GM12891 (cell line): ENCODE measurements around the gene SPTBN1.
"Not testable (repeated sequence)": the region's sequence is repeated elsewhere in the genome, so short reads cannot be mapped to it uniquely, and the experiment has no call there.

ENCODE experiments used
- DNase-seq: peaks from one replicate; pipeline ENCODE4 v3.0.0; 2011; ENCODE audit warnings: low spot score; ENCODE audit not compliant: insufficient read length
- FAIRE-seq: peaks from 2 replicates; lab custom pipeline; 2011; peaks lifted over from hg19 to GRCh38; lab: Jason Lieb, UNC
- PAX5 ChIP-seq: IDR thresholded peaks from 2 replicates; pipeline ENCODE4 v1.6.1; 2011; ENCODE audit warnings: low read length, moderate library complexity, mild to moderate bottlenecking; ENCODE audit not compliant: insufficient read depth, severe bottlenecking
- POLR2A ChIP-seq: IDR thresholded peaks from 2 replicates; pipeline ENCODE4 v1.6.1; 2011; ENCODE audit warnings: low read depth, low read length, control low read depth
- POLR2AphosphoS5 ChIP-seq: IDR thresholded peaks from 2 replicates; pipeline ENCODE4 v1.6.1; 2011; ENCODE audit warnings: low read depth, low read length, control low read depth
- POU2F2 ChIP-seq: IDR thresholded peaks from 2 replicates; pipeline ENCODE4 v1.6.1; 2011; ENCODE audit warnings: low read depth, mild to moderate bottlenecking, control low read depth, low read length, moderate library complexity
- SPI1 ChIP-seq: IDR thresholded peaks from 2 replicates; pipeline ENCODE4 v1.6.1; 2011; ENCODE audit warnings: low read depth, low read length, control low read depth
- TAF1 ChIP-seq: IDR thresholded peaks from 2 replicates; pipeline ENCODE4 v1.6.1; 2011; ENCODE audit warnings: low read depth, low read length, control low read depth

SPTBN1 gene

GRCh38 chr2:54508541-54508940 lies 52.4 kb downstream of the SPTBN1 start:
- DNase-seq (no peak), FAIRE-seq (no peak)
- no peak for TF ChIP-seq POLR2AphosphoS5
- no peak for TF ChIP-seq POU2F2
- TF ChIP-seq POLR2A, result no peak
- no peak for TF ChIP-seq SPI1
- no peak for TF ChIP-seq PAX5
- no peak for TF ChIP-seq TAF1

GRCh38 chr2:54509043-54509442 lies 52.9 kb downstream of the SPTBN1 start:
- not testable (repeated sequence) for DNase-seq, FAIRE-seq

GRCh38 chr2:54510916-54511315 lies 54.8 kb downstream of the SPTBN1 start:
- TF ChIP-seq POU2F2 (no peak), SPI1 (no peak), POLR2AphosphoS5 (no peak), POLR2A (no peak), TAF1 (no peak), PAX5 (no peak)
- FAIRE-seq, result no peak
- DNase-seq, result no peak

GRCh38 chr2:54512183-54512582 lies 56.1 kb downstream of the SPTBN1 start:
- DNase-seq, result no peak
- TF ChIP-seq POU2F2 (no peak), POLR2A (no peak), TAF1 (no peak), SPI1 (no peak), PAX5 (no peak), POLR2AphosphoS5 (no peak)
- no peak for FAIRE-seq

GRCh38 chr2:54512663-54513362 lies 56.7 kb downstream of the SPTBN1 start:
- TF ChIP-seq SPI1 (no peak), POLR2A (no peak), POLR2AphosphoS5 (no peak), POU2F2 (no peak), PAX5 (no peak), TAF1 (no peak)
- FAIRE-seq, result no peak
- no peak for DNase-seq

- TF ChIP-seq PAX5, result no peak
- no peak for TF ChIP-seq POU2F2
- no peak for TF ChIP-seq POLR2A
- no peak for TF ChIP-seq SPI1
- no peak for TF ChIP-seq POLR2AphosphoS5
- TF ChIP-seq TAF1, result no peak
- DNase-seq (no peak), FAIRE-seq (no peak)
Observed at GRCh38 chr2:54513363-54513715, 57.2 kb downstream of the SPTBN1 start.

- DNase-seq (no peak), FAIRE-seq (no peak)
- TF ChIP-seq POLR2AphosphoS5, result no peak
- TF ChIP-seq POLR2A, result no peak
- no peak for TF ChIP-seq POU2F2
- TF ChIP-seq SPI1, result no peak
- TF ChIP-seq PAX5, result no peak
- TF ChIP-seq TAF1, result no peak
Observed at GRCh38 chr2:54514822-54515569, 58.9 kb downstream of the SPTBN1 start.

- FAIRE-seq (no peak), DNase-seq (no peak)
- TF ChIP-seq POU2F2 (no peak), TAF1 (no peak), SPI1 (no peak), POLR2AphosphoS5 (no peak), PAX5 (no peak), POLR2A (no peak)
Observed at GRCh38 chr2:54516842-54517241, 60.7 kb downstream of the SPTBN1 start.

- not testable (repeated sequence) for FAIRE-seq
Observed at GRCh38 chr2:54518016-54518415, 61.9 kb downstream of the SPTBN1 start.

GRCh38 chr2:54518430-54518829 lies 62.3 kb downstream of the SPTBN1 start:
- TF ChIP-seq PAX5, result no peak
- no peak for TF ChIP-seq POLR2AphosphoS5
- no peak for TF ChIP-seq POU2F2
- TF ChIP-seq SPI1, result no peak
- no peak for DNase-seq
- FAIRE-seq, result no peak

More at GRCh38 chr2:54518016-54518415, 61.9 kb downstream of the SPTBN1 start:
- not testable (repeated sequence) for DNase-seq
